ENCODE measurements around the gene HADHB. TPM values are rescaled to one million over a fixed set of nuclear protein-coding genes. Genes with fewer than 3 reads are reported as not detected.

Gene HADHB
- total and polyA plus RNA-seq, 3 donors from 2014 or later = 142 to 171 (median 168) TPM

DNA sequence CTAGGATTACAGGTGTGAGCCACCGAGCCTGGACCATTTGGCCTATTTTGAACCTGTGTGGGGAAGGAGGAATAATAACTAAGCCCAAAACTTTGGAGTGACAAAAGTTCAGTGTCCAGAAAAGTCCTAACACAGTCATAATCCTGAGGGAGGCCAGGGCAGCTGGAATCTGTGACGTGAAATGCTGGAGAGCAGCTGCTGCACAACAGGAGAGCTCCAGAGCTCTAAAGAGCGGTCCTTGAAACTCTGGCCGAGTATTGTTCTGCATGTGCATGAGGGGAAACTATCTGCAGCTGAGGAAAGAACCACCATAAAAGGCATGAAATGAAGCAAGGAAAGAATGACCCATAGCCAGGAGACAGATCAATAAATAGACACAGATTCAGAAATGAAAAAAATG, 28.2 kb upstream of the HADHB start:
- WGBS, 2 donors = 96% methylated on average over 4 of the region's 4 CpGs
- Histone ChIP-seq H3K36me3 (ENCODE audit: low read depth, missing control alignments) (no peaks in the 10 kb centered on the region), H3K9me3 (no peaks in the 10 kb centered on the region), H3K27ac (no peak overlapping the region), H3K27me3 (no peaks in the 10 kb centered on the region), H3K4me1 (no peaks in the 10 kb centered on the region), H3K4me3 (no peak overlapping the region)
- TF ChIP-seq, protein P1, sequence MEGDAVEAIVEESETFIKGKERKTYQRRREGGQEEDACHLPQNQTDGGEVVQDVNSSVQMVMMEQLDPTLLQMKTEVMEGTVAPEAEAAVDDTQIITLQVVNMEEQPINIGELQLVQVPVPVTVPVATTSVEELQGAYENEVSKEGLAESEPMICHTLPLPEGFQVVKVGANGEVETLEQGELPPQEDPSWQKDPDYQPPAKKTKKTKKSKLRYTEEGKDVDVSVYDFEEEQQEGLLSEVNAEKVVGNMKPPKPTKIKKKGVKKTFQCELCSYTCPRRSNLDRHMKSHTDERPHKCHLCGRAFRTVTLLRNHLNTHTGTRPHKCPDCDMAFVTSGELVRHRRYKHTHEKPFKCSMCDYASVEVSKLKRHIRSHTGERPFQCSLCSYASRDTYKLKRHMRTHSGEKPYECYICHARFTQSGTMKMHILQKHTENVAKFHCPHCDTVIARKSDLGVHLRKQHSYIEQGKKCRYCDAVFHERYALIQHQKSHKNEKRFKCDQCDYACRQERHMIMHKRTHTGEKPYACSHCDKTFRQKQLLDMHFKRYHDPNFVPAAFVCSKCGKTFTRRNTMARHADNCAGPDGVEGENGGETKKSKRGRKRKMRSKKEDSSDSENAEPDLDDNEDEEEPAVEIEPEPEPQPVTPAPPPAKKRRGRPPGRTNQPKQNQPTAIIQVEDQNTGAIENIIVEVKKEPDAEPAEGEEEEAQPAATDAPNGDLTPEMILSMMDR (IDR thresholded peaks at IDR 0.05) = no peak
- TF ChIP-seq POLR2A (IDR thresholded peaks at IDR 0.05) = no peak
- intact Hi-C loops (cut with DNase I; ENCODE audit: low total_unique reads) = no loop called here
- DNase-seq = no peak

- Histone ChIP-seq H3K4me3 (no peak overlapping the region), H3K27me3 (no peaks in the 10 kb centered on the region), H3K27ac (no peak overlapping the region), H3K9me3 (no peaks in the 10 kb centered on the region), H3K36me3 (ENCODE audit: low read depth, missing control alignments) (no peaks in the 10 kb centered on the region), H3K4me1 (no peaks in the 10 kb centered on the region)
- DNase-seq = no peak
- TF ChIP-seq, protein P1 (IDR thresholded peaks at IDR 0.05) = no peak
- TF ChIP-seq POLR2A (IDR thresholded peaks at IDR 0.05) = no peak
- intact Hi-C loops (cut with DNase I; ENCODE audit: low total_unique reads) = no loop called here
- WGBS, 2 donors = 81 to 82% methylated on average over 6 of the region's 6 CpGs
Measured at GRCh38 chr2:26217720-26218119, 27.0 kb upstream of the HADHB start.

DNA sequence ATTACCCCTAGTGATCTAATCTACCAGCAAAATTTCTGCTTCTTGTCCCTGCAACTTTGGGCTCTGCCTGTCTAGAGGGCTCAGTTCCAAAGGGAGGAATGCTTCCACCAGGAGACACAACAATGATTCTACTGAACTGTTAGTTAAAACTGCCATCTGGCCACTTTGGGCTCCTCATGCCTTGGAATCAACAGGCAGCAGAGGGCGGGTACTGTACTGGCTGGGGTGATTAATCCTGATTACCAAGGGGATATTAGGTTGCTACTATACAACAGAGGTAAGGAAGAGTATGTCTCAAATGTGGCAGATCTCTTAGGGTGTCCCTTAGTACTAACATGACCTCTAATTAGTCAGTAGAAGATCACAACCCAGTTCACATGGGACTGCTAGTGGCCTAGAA, 21.7 kb upstream of the HADHB start:
- H3K9me3 ChIP-seq = no peaks in the 10 kb centered on the region
- 94 to 100% methylated on average over 1 of the region's 1 CpG for WGBS, 2 donors
- no peak for TF ChIP-seq POLR2A (IDR thresholded peaks at IDR 0.05)
- TF ChIP-seq, protein P1 (IDR thresholded peaks at IDR 0.05) = no peak
- DNase-seq = no peak
- H3K4me1 ChIP-seq = no peaks in the 10 kb centered on the region
- no peaks in the 10 kb centered on the region for H3K27me3 ChIP-seq
- intact Hi-C loops (cut with DNase I; ENCODE audit: low total_unique reads) = no loop called here
- no peak overlapping the region for H3K27ac ChIP-seq
- H3K36me3 ChIP-seq (ENCODE audit: low read depth, missing control alignments) = no peaks in the 10 kb centered on the region
- no peak overlapping the region for H3K4me3 ChIP-seq

GRCh38 chr2:26224095-26224494, 20.6 kb upstream of the HADHB start:
- H3K27ac ChIP-seq = no peak overlapping the region
- no peaks in the 10 kb centered on the region for H3K27me3 ChIP-seq
- H3K36me3 ChIP-seq (ENCODE audit: low read depth, missing control alignments) = no peaks in the 10 kb centered on the region
- DNase-seq = no peak
- intact Hi-C loops (cut with DNase I; ENCODE audit: low total_unique reads) = no loop called here
- no peaks in the 10 kb centered on the region for H3K9me3 ChIP-seq
- TF ChIP-seq POLR2A (IDR thresholded peaks at IDR 0.05) = no peak
- no peak overlapping the region for H3K4me3 ChIP-seq
- WGBS, 2 donors = 82 to 85% methylated on average over 2 of the region's 2 CpGs
- H3K4me1 ChIP-seq = no peaks in the 10 kb centered on the region

GRCh38 chr2:26229595-26229994, 15.1 kb upstream of the HADHB start:
- Histone ChIP-seq H3K4me3 (no peak overlapping the region), H3K27me3 (no peaks in the 10 kb centered on the region), H3K9me3 (no peaks in the 10 kb centered on the region), H3K27ac (no peak overlapping the region), H3K36me3 (ENCODE audit: low read depth, missing control alignments) (no peaks in the 10 kb centered on the region), H3K4me1 (peaks cover 5% of the 10 kb centered on the region)
- WGBS, 2 donors = 96 to 100% methylated on average over 3 of the region's 3 CpGs
- intact Hi-C loops (cut with DNase I; ENCODE audit: low total_unique reads) = no loop called here
- DNase-seq = no peak
- TF ChIP-seq, protein P1 (IDR thresholded peaks at IDR 0.05) = no peak
- TF ChIP-seq POLR2A (IDR thresholded peaks at IDR 0.05) = no peak

All from testis (tissue), 3 donors.